SU-DHL-6 (cell line): ENCODE data around the gene CHL1.

ENCODE experiments used
- H2AFZ ChIP-seq: fragments of 200-600 bp; sonication (generic); 2 replicates; pipeline ENCODE4 v1.6.1; 2014; ENCODE audit warnings: low read depth, mild to moderate bottlenecking, moderate library complexity, mixed read lengths, antibody characterized with exemption, low read length; ENCODE audit not compliant: severe bottlenecking
- H3F3A ChIP-seq: fragments of 200-600 bp; shearing (Covaris generic); 2 replicates; pipeline ENCODE4 v1.6.0; 2016; ENCODE audit warnings: antibody characterized with exemption, mild to moderate bottlenecking; ENCODE audit not compliant: insufficient read depth
- H3K27ac ChIP-seq: fragments of 200-600 bp; sonication (generic); 2 replicates; pipeline ENCODE4 v1.5.1; 2016; ENCODE audit warnings: low read depth, mild to moderate bottlenecking, low read length, moderate library complexity, mixed read lengths
- H3K27me3 ChIP-seq: fragments of 200-600 bp; sonication (generic), shearing (Covaris generic); 2 replicates; pipeline ENCODE4 v1.6.0; 2014; ENCODE audit warnings: mild to moderate bottlenecking, low read length
- H3K36me3 ChIP-seq: fragments of 200-600 bp; sonication (generic); 2 replicates; pipeline ENCODE4 v1.6.1; 2014; ENCODE audit warnings: mild to moderate bottlenecking, low read length, mixed read lengths
- H3K4me2 ChIP-seq: fragments of 300-600, 200-600 bp; shearing (Covaris generic), sonication (generic); 2 replicates; pipeline ENCODE4 v1.6.0; 2014; ENCODE audit warnings: low read length, low read depth, mild to moderate bottlenecking; ENCODE audit not compliant: poor library complexity, severe bottlenecking
- H3K4me3 ChIP-seq: fragments of 200-600 bp; sonication (generic); 2 replicates; pipeline ENCODE4 v1.5.1; 2014; ENCODE audit warnings: antibody characterized with exemption, low read length, mild to moderate bottlenecking, mixed read lengths; ENCODE audit not compliant: insufficient read depth, poor library complexity, severe bottlenecking
- H3K79me2 ChIP-seq: fragments of 200-600 bp; sonication (generic); 2 replicates; pipeline ENCODE4 v1.6.1; 2014; ENCODE audit warnings: mild to moderate bottlenecking, low read length, moderate library complexity; ENCODE audit not compliant: insufficient read depth
- H3K9ac ChIP-seq: fragments of 200-600 bp; sonication (generic); 2 replicates; pipeline ENCODE4 v1.7.0; 2014; ENCODE audit warnings: mild to moderate bottlenecking, low read length
- H3K9me2 ChIP-seq: fragments of 200-600 bp; sonication (generic); replicated peaks from 2 replicates; pipeline ENCODE4 v1.6.1; 2014; ENCODE audit warnings: low read length; ENCODE audit not compliant: insufficient read depth
- H3K9me3 ChIP-seq: fragments of 200-600 bp; sonication (generic); 2 replicates; pipeline ENCODE4 v1.6.1; 2014; ENCODE audit warnings: low read length, mixed read lengths; ENCODE audit not compliant: insufficient read depth
- H4K20me1 ChIP-seq: fragments of 200-600 bp; sonication (generic); 2 replicates; pipeline ENCODE4 v1.6.1; 2014; ENCODE audit warnings: low read depth, mild to moderate bottlenecking, antibody characterized with exemption, low read length, moderate library complexity, mixed read lengths
- EZH2phosphoT487 ChIP-seq: fragments of 200-600 bp; sonication (generic), shearing (Covaris generic); conservative IDR thresholded peaks from 2 replicates; pipeline ENCODE4 v1.6.1; 2018; ENCODE audit warnings: mild to moderate bottlenecking, antibody characterized with exemption, low read length, moderate library complexity, mixed read lengths
- TF ChIP-seq, protein P1 (sequence below): fragments of 200-600 bp; sonication (generic); IDR thresholded peaks from one replicate; pipeline ENCODE4 v1.5.1; 2017; ENCODE audit warnings: antibody characterized with exemption, mild to moderate bottlenecking, low read length, moderate library complexity; ENCODE audit not compliant: insufficient read depth, poor library complexity, severe bottlenecking

Gene CHL1

DNA sequence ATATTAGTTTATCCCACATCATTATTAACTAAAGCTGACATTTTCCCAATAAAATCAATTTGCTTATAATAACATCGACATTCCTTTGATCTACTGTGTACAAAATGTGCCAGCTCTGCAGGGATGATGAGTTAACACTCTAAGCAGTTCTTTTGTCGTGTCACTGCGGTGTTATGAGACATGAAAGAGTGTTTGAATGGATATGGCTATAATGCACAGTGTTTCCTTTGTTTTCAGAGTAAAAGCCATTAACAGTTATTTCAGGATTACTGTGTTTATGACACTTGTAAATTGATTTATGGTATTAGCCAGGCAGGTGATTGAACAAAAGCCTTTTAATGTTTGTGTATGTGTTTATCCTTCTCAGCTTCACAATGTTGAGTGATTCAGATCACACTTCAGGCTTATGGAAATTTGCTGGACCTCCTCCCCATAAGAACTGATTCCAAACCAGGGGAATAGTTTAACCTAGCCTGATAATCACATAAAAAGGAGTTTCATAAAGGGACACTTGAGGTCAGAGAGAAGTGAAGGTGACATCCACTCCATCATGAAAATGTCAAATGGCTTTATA, 115.7 kb downstream of the CHL1 start:
- H3K79me2 ChIP-seq = no peaks in the 10 kb centered on the region
- no peaks in the 10 kb centered on the region for H3K9me2 ChIP-seq
- H2AFZ ChIP-seq = no peak overlapping the region
- no peak overlapping the region for H3K4me2 ChIP-seq
- no peak overlapping the region for H3K27ac ChIP-seq
- no peak overlapping the region for H3K4me3 ChIP-seq
- H3K27me3 ChIP-seq = no peaks in the 10 kb centered on the region
- H3K9me3 ChIP-seq = no peaks in the 10 kb centered on the region
- no peaks in the 10 kb centered on the region for H3K36me3 ChIP-seq
- TF ChIP-seq, protein P1, sequence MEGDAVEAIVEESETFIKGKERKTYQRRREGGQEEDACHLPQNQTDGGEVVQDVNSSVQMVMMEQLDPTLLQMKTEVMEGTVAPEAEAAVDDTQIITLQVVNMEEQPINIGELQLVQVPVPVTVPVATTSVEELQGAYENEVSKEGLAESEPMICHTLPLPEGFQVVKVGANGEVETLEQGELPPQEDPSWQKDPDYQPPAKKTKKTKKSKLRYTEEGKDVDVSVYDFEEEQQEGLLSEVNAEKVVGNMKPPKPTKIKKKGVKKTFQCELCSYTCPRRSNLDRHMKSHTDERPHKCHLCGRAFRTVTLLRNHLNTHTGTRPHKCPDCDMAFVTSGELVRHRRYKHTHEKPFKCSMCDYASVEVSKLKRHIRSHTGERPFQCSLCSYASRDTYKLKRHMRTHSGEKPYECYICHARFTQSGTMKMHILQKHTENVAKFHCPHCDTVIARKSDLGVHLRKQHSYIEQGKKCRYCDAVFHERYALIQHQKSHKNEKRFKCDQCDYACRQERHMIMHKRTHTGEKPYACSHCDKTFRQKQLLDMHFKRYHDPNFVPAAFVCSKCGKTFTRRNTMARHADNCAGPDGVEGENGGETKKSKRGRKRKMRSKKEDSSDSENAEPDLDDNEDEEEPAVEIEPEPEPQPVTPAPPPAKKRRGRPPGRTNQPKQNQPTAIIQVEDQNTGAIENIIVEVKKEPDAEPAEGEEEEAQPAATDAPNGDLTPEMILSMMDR = no peak
- no peak for TF ChIP-seq EZH2phosphoT487
- no peak overlapping the region for H3K9ac ChIP-seq
- no peaks in the 10 kb centered on the region for H4K20me1 ChIP-seq
- no peaks in the 10 kb centered on the region for H3F3A ChIP-seq

- Histone ChIP-seq H3K79me2 (no peaks in the 10 kb centered on the region), H4K20me1 (no peaks in the 10 kb centered on the region), H3K4me3 (no peak overlapping the region), H3K9me3 (no peaks in the 10 kb centered on the region), H2AFZ (no peak overlapping the region), H3F3A (no peaks in the 10 kb centered on the region), H3K27me3 (no peaks in the 10 kb centered on the region), H3K4me2 (no peak overlapping the region), H3K9ac (no peak overlapping the region), H3K27ac (no peak overlapping the region), H3K9me2 (no peaks in the 10 kb centered on the region), H3K36me3 (no peaks in the 10 kb centered on the region)
- no peak for TF ChIP-seq EZH2phosphoT487
These were observed 116.3 kb downstream of the CHL1 start for GRCh38 chr3:312911-313310.

DNA sequence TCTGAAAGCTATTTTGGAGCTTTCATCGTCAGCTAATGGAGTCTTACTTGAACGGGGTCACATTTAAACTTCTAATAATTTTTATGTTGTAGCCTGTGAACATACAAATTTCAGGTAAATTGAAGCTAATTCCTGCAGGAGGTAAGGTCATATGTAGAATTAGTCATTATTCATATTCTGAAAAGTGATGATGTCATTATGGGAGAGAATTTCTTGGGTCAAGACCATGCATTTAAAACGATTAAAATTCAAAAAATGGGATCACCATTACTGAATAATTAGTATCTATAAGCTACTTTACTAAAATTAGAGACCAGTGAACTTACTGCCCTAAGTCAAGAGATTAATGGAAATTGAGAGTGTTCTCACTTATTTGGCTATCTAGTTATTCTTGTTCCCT, 120.4 kb downstream of the CHL1 start:
- Histone ChIP-seq H3K36me3 (no peaks in the 10 kb centered on the region), H3K4me2 (no peak overlapping the region), H3F3A (no peaks in the 10 kb centered on the region), H3K79me2 (no peaks in the 10 kb centered on the region), H4K20me1 (no peaks in the 10 kb centered on the region), H3K4me3 (no peak overlapping the region), H3K27ac (no peak overlapping the region), H3K9ac (no peak overlapping the region), H3K9me2 (no peaks in the 10 kb centered on the region), H2AFZ (no peak overlapping the region), H3K9me3 (no peaks in the 10 kb centered on the region), H3K27me3 (no peaks in the 10 kb centered on the region)
- no peak for TF ChIP-seq EZH2phosphoT487
- TF ChIP-seq, protein P1 = no peak

DNA sequence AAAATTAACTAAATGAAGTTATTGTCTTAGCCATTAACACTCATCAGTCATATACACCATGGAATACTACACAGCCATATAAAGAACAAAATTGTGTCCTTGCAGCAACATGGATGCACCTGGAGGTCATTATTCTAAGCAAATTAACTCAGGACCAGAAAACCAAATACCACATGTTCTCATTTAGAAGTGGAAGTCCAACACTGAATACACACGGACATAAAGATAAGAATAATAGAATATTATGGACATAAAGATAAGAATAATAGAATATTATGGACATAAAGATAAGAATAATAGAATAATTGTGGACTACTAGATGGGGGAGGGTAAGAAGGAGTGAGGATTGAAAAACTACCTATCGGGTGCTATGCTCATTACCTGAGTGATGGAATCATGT, 122.3 kb downstream of the CHL1 start:
- H2AFZ ChIP-seq = no peak overlapping the region

More for the DNA sequence above, 122.3 kb downstream of the CHL1 start:
- TF ChIP-seq EZH2phosphoT487 = no peak
- TF ChIP-seq, protein P1 = no peak
- Histone ChIP-seq H3K27ac (no peak overlapping the region), H3K79me2 (no peaks in the 10 kb centered on the region), H3K4me2 (no peak overlapping the region), H3K9ac (no peak overlapping the region), H4K20me1 (no peaks in the 10 kb centered on the region), H3K9me3 (no peaks in the 10 kb centered on the region), H3K27me3 (no peaks in the 10 kb centered on the region), H3F3A (no peaks in the 10 kb centered on the region), H3K36me3 (no peaks in the 10 kb centered on the region), H3K4me3 (no peak overlapping the region), H3K9me2 (no peaks in the 10 kb centered on the region)
